ENCODE data around the gene EPS15. TPM values are rescaled to one million over a fixed set of nuclear protein-coding genes. Genes with fewer than 3 reads are reported as not detected.

EPS15 gene
- total RNA-seq, 1 donor from 2014 or later = 57.9 TPM

DNA sequence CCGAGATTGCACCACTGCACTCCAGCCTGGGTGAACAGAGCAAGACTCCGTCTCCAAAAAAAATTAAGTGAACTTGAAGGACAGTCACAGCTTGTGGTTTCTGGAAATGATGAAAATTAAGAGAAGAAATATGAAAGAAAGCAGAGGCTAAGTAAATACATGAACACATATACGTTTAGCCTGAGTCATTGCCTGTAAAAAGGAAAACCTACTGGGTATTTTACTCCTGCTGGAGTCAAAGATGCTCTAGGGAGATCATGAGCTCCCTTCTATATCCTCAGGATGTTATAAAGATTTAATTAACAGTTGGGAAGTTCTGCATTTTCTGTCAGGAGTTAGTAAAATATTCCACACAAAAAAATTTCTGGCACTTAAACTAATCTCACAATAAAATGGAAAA is 145.2 kb downstream of the EPS15 start:
- DNase-seq = no peak

DNA sequence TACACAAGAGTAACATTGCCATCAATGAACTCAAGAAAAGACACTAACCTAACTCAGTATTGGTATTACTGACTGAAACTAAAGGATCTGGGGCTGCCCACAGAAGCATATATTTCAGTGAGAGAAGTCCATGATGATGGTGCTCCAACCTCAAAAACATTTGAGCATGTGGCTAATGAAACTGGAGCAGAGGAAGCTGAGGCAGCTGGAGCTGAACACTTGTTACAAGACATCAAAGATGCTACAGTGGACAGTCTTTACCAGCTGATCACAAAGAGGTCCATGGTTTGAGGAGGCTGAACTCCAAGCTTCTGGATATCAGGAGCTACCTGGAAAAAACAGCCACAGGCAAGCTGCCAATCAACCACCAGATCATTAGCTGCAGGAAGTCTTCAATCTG is 146.5 kb downstream of the EPS15 start:
- DNase-seq = no peak

DNA sequence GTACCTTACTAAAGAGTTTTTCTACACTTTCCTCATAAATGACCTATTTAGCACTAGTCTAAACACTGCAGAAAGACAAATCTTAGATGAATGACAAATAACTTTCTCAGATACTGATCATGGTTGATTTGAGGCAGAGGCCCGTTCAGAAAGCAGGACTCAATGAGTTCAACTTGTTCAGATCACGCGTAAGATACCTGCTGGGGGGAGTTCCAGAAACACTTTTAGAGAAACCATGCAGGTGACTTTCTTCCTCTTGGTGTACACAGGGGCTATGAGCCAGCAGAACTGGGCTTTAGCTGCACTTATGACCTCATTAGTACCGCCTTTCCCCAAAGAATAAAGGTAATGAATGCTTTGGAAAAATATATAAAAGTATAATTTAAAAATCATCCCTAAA is 149.9 kb downstream of the EPS15 start:
- no peak for DNase-seq

DNA sequence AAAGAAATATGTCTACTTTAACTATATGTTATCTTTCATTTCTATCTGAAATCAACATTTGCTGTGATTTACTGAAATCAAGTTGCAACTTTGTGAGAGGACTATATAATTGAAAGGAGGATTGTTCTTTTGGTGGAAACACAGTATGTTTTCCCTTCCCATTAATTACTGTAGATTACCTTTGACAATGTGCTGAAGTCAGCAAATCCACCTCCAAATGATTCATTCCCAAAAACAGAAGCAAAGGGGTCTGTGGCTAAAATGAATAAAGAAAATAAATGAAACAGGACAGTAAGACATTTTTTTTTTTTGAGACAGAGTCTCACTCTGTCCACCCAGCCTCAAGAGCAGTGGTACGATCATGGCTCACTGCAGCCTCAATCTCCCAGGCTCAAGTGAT is 153.3 kb downstream of the EPS15 start:
- no peak for DNase-seq

DNA sequence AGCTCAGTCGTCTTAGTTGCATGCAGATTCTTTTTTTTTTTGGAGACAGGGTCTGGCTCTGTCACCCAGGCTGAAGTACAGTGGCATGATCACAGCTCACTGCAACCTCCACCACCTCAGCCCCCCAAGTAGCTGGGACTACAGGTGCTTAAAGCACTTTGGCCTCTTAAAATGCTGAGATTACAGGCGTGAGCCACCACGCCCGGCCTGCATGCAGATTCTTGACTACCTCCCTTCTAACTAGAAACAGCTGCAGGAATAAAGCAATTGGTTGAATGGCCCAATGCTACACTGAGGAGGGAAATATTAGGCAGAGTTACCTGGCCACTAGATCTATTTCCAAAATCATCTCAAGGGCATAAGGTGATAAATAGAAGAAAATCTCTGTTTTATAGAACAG is 159.2 kb downstream of the EPS15 start:
- DNase-seq = no peak

DNA sequence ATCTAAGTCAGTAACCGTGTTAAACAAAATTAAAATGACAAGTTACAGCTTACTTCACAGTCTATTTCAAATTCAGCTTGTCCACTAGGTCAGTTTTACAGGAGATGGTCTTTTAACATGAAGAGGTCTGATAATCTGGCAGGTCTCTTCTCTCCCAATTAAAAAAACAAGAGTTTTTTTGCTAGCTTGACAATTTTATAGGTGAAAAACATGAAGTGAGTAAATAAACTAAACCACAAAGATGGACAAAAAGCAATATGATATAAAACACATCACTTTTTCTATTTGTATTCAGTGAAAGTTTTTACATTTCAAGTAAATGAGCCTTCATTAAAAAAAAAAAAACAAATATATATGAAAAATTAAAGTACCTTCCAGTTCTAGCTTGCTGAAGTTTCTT is 163.7 kb downstream of the EPS15 start:
- DNase-seq = no peak

DNA sequence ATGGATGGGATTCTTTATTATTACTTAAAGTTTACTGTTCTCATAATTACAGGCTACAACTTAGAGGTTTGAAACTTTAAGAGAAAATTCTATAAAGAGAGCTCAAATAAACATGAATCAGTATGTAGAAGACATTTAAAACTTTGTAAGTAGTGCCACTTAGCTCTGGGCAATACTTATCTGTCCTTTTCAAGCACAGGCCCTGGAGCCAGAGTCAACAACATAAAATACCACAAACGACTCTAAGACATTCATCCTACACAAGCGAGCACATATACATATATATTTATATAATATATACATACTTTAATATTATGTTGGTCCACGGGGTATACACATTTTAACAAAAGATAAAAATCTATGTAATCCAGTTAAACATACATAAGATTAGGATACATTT is 164.7 kb downstream of the EPS15 start:
- no peak for DNase-seq

DNA sequence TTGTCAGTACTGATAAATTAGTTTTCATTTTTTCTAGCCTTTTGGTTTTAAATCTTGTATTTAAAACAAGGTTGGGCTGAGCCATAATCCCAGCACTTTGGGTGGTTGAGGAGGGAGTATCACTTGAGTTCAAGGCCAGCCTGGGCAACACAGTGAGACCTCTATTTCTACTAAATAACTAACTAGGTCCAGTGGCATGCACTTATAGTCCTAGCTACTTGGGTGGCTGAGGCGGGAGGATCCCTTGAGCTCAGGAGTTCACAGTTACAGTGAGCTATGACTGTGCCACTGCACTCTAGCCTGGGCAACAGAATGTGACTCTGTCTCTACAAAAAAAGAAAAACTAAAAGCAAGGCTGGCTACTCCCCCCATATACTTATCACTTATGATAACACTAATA is 167.2 kb downstream of the EPS15 start:
- DNase-seq = no peak

DNA sequence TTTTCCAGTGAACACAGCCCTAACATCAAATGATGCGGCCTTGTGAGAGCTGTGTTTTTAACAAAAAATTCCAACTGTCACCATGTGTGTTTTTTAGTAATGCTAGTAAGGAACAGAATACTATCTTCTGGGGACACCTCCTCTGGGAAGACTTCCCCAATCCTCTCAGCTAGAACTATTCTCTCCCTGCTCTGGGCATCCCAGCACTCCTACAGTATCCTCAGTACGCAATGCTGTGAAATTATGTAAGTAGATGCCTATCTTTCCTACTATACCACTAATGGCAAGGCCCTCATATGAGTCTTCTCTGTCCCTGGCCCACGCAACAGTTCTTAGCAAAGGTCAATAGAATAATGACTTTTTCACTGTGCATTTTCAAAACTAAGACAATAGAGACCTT is 169.2 kb downstream of the EPS15 start:
- DNase-seq = no peak

DNA sequence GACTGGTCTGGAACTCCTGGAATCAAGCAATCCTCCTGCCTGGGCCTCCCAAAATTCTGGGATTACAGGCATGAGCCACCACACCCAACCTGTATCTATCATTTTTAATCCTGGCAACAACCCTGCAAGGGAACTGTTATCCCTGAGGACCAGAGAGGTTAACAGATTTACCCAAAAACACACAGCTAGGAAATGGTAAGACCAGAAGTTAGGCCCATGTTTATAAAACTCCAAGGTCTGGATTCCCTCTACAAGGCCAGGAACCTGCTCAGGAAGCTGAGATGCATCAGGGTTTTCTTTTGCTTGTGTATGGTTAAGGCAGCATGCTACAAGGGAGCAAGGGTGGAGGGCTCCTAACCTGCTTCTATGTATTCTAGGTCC is 170.9 kb downstream of the EPS15 start:
- DNase-seq = no peak

DNA sequence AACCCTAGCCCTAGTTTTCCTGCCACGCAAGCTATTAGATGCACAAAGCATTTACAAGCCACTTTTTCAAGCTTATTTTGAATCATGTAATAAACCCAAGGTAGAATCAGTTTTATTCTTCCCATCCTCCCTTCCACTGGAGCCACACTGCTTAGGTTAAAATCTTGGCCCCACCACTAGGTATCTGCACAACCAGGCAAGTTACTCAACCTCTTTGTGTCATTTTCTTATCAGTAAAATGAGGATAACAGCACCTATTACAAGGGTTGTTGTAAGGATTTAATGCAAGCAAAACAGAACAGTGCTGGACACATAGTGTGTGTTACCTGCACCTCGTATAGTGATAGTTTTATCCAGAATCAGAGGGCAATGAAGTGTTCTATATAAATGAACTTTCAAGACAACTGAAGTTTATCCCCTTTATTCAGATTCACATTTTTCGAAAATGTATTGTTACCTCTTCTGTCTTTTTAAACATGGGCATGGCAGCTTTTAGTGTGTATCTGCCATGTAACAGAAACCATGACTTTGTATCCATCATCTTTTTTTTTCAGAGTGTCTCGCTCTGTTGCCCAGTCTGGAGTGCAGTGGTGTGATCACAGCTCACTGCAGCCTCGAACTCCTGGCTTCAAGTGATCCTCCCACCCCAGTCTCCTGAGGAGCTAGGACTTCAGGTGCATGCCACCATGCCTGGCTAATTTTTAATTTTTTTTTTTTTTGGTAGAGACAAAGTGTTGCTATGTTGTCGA is 171.5 kb downstream of the EPS15 start:
- DNase-seq = no peak

DNA sequence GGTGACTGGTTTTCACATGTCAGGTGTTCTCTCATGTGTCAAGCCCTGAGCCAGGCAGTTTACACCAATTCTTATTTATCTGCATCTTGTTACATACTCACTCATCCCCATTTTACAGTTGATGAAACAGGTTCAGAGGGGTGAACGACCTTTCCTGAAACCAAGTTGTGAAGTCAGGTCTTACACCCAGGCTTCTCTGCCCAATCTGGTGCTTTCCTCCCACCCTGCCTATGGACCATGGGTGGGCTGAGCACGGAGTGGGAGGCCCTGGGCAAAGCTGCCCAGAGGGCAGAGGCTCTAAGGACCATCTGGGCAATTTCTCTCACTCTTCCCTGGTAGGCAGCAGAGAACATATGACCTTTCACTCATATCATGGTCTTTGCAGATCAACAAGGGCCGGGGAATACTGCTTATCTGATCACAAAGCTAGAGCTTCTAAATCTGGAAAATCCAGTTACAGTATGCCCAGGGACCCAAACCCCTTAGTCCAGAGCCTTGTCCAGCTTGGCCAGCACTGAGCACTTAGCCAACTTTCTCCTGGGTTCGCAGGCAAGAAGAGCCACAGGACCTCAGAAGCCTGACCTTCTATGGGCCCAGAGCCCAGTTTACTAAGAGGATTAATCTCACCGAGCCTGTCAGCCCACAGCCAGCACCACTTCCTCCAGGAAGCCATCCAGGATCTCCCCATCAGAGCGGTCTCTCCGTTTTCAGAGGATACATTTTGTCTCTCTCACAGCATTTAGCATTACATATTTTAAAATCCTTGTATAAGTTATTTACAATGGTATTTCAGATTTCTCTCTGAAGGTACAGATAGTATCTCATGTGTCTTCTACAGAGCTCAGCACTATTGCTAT is 172.8 kb downstream of the EPS15 start:
- DNase-seq = no peak

DNA sequence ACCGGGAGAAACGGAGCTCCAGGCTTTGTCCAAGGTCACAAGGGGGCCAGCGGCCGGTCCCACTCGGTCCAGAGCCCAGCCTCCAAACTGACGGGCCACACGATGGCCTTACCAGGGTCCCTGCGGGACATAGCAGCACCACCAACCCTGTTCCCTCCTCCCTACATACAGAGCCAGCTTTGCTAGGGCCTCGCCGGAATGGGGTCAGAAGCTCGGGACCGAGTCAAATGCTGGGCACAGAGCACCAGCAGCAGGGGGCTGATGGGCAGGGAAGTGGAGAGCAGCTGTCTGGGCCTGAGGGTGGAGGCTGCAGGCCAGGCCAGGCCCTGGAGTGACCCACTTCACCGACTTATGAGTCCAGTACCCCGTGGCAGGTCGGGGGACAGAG is 173.8 kb downstream of the EPS15 start:
- no peak for DNase-seq

DNA sequence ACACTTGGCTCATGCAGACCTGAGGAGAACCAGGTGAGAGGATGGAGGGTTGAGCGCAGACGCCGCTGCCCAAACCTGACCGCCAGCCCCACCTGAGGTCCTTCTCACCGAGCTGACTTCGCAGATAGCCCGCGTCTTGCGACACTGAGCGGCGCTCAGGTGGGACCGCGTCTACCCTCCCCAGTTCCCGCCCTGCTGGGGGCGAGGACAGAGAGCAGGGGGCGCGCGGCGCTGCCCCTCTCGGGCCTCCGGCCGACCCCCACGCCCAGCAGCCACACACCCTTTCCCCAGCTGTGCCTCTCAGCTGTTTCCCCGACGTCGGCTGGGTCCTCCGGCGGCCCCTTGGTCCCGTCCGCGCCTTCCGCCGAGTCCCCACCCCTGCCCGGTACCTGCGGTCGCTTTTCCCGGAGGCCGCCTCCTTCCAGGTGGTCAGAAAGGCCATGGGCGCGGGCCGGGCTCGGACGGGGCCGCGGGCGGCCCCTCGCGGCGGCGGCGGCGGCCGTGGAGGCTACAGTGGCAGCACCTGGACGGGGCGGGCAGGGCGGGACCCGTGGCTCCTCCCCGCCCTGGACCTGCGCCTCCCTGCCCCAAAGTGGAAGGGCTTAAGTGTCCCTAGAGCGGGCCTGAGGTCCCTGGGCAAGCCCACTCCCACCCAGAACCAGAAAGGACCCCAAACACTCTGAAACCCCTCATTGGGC is 174.3 kb downstream of the EPS15 start:
- DNase-seq = no peak

DNA sequence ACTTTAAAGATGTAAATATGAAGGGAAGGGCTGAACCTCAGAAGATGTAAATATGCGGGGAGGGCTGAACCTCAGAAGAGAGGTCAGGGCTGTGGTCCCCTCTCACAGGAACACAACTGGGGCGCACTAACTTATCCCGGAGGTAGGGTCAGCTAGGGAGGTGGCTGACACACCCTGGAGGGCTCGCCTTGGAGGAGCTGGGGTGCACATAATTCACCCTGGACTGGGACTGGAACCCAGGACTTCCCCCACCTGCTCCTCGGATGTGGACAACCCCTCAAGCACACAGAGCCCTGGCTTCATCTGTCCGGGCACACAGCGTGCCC is 174.8 kb downstream of the EPS15 start:
- no peak for DNase-seq

DNA sequence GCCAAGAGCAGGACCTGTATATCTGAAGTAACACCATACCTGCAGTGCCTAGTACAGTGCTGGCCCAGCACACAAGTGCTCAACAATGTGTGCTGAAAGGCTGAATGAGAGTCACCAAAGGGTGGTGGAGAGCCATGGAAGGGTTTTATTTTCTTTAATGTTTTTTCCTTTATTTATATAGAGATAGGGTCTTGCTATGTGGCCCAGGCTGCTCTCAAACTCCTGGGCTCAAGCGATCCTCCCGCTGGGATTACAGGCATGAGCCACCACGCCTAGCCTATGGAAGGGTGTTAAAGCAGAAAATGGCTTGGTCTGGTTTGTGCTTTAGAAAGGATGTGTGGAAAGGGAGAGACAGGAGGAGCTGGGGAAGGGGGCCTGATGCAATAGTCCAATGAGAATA is 175.4 kb downstream of the EPS15 start:
- no peak for DNase-seq

DNA sequence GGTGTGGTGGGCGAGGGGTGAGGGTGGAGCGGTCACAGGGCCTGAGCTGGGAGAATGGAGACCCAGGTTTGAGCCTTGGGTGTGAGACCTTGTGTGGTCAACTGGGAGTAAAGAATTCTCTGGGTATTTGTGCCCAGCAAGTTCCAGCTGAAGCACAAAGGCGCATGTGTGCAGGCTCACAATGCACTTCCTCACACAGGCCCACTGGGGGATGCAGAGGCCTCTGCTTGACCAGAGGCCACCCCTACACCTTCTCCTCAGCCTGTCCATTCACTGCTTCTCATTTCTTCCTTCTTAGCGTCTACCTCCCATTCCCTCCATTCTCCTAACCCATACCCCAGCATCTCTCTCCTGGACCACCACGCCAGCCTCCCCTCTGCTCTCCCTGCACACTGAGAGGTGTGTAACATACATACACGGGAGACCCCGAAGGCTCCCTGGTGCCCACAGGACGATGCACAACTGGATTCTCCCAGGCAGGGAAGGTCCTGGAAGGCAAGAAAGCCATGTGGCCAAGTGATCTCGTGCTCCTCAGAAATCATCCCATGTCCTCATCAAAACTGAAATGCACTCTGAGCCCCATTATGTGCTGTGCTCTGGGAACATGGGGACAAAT is 176.4 kb downstream of the EPS15 start:
- DNase-seq = no peak

DNA sequence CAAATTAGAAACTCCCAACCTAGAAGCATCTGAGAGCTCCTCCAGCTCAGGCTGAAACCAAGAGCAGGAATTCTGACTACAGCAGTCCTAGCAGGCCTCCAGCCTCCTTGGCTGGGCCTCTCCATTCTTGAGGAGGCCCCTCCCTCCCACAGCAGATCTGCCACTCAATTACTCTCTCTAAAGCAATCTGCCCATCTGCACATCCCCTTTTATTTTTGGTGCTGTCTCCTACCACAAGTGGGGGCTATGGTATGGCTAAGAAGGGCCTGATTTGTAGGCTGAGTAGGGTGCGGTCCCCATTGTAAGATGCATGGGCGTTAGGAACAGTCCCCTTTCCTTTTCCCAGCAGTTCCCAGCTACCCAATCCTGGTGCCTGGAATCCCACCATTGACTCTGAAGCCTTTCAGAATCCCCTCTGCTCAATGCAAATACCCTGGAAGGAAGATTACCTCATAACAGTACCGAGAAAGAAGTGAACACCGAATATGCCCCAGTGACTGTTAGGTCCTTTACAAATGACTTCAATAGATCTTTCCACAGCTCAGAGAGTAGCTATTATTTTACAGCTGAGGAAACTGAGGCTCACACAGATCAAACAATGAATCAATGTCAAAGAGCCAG is 177.1 kb downstream of the EPS15 start:
- DNase-seq = no peak

DNA sequence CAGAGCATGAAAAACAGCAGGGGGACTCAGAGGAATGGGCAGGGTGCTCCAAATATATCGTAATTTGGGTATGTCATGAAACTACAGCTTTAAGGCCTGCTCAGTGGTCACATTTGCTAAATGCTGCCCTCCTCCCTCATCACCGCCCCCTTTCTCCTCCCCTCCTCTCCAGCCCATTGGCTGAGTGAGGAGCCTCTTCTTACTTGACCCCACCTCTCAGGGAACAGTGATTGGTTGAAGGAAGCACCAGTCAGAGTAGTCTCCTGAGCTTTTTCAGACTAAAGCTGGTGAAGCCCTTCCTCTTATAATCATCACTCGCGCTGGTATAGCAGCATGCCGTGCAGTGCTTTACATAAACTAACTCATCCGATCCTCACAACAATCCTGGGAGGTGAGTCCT is 178.7 kb downstream of the EPS15 start:
- DNase-seq = no peak

DNA sequence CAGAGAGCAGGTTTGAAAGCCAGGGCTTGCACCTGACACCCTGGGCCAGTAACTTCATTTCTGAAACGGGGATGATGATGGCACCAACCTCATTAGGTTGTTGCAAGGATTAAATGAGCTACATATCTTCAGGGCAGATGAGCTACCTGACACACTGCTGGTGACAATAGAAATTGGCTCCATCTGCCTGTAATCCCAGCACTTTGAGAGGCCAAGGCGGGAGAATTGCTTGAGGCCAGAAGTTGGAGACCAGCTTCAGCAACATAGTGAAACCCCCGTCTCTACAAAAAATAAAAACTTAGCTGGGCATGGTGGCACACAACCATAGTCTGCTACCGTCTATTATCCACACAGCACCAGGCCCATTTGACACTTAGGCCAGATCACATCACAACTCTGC is 182.4 kb downstream of the EPS15 start:
- DNase-seq = no peak

DNA sequence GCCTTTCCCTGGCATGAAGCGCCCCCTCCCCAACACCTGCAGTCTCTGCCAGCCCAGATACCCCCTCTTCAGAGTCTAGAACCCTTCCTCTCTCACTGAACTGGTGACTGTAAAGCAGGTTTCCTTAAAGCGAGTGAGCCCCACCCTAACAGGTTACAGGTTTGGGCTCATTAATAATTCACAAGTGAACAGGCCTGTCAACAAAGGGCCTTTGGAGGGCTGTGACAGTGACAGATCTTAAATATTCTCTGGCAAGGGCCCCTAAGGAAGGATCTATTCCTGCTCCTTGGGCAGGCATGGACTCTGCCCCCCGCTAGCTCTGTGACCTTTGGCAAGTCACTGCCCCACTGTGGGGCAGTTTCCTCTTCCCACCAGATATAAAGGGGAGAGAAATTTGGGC is 183.1 kb downstream of the EPS15 start:
- DNase-seq = no peak

Measured in skin of body (tissue), 2 donors.